NCI-H1417 treated with DMSO at 0.1 percent for 48 hours (cell line): Measurements from ENCODE around the gene ARHGEF7.

Experiments
- DNase-seq: peaks from one replicate; lab custom pipeline; 2025; lab: John Stamatoyannopoulos, UW

Gene ARHGEF7

GRCh38 chr13:111303559-111303958 lies 188.4 kb downstream of the ARHGEF7 start:
- no peak for DNase-seq

DNA sequence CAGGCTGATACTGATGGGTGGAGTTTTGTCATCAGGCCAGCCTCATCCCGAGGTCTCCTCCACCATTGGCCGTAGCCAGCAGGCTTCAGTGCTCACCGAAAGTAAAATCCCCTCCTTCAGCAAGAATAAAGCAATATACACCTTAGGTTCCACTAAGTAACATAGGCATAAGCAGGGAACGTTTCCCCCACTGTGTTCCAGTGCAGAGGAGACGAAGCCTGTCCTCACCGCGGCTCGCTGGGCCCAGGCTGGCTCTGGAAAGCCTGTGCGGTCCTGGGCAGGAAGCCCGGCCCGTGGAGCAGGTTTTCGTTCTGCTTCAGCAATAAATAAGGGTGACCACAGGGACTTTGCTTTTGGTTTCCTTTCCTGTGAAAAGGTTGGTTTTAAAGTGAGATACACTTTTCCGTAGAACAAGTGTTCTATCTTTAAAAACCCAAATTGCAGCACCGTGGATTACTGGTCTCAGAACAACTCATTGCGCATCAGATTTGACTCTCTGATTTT lies 189.0 kb downstream of the ARHGEF7 start:
- no peak for DNase-seq

- no peak for DNase-seq
Measured at GRCh38 chr13:111304603-111305289, 189.6 kb downstream of the ARHGEF7 start.

GRCh38 chr13:111312944-111313590 lies 198.0 kb downstream of the ARHGEF7 start:
- DNase-seq, result no peak

- DNase-seq, result no peak
Measured at GRCh38 chr13:111313911-111314425, 198.9 kb downstream of the ARHGEF7 start.

DNA sequence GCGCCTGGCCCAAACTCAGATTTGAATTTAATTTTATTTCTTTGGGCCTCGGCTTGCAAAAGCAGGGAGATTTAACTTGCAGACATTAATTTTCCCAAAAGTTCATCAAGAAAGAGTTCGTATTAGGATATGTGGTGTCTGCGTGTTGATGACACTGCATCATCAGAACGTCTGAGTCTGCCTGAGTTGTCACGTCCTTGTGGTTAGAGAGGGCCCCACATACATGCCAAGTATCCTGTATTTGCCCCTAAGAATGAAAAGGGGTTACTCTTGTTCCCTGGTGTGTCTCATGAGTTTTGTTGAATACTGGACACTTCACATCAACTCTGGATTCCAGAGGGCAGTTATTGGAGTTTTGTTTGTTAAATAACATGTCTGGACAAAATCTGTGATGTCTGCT lies 199.7 kb downstream of the ARHGEF7 start:
- no peak for DNase-seq

GRCh38 chr13:111315347-111315995 lies 200.4 kb downstream of the ARHGEF7 start:
- no peak for DNase-seq

GRCh38 chr13:111316161-111316730 lies 201.1 kb downstream of the ARHGEF7 start:
- no peak for DNase-seq

DNA sequence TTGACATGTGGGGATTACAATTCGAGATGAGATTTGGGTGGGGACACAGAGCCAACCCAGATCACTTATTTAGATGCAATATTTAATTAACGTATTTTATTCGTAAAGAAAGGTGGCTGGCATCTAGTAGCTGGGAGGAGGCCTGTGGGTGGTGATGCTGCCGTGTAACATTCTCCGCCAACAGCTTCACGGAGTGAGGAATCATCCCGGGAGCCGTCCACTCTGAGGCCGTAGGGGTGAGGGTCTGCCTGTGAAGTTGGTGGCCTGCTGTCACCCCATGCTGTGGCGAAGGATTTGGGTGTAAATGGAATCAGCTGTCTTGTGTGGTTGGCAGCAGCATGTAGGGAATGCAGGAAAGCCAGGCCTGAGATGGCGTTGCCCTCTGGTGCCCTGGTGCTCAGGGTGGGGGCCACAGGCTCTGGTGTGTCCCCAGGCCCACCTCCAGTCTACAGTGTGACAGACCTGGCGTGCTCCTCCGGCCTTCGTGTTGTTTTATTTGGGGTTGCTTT lies 202.0 kb downstream of the ARHGEF7 start:
- no peak for DNase-seq

DNA sequence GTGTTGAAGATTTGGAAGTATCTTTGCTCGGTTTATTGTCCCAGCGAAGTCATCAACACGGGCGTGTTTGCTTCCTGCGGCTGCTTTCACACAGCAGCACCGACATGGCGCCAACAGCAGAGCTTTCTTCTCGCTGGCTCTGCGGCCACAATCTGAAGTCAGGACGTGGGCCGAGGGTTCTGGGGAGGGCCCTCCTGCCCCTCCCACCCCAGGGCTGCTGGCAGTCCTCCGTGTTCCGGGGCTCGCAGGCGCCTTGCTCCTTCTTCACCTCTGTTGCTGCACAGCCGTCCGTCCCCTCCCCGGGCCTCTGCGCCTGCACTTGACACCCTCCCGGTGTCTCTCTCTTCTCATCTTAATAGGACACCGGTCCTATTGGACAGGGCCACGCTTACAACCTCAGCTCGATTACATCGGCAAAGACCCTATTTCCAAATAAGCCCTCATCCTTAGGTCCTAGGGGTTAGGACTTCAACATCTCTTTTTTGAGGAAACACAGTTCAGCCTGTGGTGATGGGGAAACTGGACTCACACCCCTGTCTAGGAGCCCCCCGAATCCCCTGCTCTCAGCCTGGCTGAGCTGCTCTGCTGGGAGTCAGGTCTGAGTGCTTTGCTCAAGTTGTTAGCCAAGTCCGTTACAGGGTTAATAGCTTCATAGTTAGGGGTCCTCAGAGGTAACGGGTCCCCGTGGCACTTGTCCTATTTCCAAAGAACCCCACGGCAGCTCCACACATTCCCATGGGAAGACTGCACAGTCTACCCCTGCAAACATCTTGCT lies 202.6 kb downstream of the ARHGEF7 start:
- no peak for DNase-seq

DNA sequence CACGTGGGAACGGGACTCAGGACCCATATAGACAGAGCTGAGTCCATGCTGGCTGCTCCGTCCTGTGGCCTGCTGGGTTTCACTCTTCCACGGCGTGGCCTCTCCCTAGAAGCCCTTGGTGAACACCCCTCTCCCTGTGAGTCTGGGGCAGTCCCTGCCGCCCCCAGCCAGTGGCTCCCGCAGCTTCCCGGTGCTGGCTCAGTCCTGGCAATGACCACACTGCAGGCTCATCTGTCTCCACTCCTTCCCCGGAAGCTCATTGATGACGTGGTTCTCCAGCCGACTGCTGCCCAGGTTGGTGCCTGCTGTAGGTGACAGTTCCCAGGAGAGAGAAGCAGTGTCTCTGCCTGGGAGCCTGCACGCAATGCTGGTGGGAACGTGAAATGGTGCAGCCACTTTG lies 203.3 kb downstream of the ARHGEF7 start:
- no peak for DNase-seq

- DNase-seq, result no peak
Measured at GRCh38 chr13:111319521-111319920, 204.4 kb downstream of the ARHGEF7 start.

GRCh38 chr13:111319998-111320911 lies 205.1 kb downstream of the ARHGEF7 start, which contains the start of gene TEX29:
Gene TEX29, plus strand, starts transcription at chr13:111320642. Its CDS starts 249 bp downstream, at chr13:111320891.
- DNase-seq, result no peak

DNA sequence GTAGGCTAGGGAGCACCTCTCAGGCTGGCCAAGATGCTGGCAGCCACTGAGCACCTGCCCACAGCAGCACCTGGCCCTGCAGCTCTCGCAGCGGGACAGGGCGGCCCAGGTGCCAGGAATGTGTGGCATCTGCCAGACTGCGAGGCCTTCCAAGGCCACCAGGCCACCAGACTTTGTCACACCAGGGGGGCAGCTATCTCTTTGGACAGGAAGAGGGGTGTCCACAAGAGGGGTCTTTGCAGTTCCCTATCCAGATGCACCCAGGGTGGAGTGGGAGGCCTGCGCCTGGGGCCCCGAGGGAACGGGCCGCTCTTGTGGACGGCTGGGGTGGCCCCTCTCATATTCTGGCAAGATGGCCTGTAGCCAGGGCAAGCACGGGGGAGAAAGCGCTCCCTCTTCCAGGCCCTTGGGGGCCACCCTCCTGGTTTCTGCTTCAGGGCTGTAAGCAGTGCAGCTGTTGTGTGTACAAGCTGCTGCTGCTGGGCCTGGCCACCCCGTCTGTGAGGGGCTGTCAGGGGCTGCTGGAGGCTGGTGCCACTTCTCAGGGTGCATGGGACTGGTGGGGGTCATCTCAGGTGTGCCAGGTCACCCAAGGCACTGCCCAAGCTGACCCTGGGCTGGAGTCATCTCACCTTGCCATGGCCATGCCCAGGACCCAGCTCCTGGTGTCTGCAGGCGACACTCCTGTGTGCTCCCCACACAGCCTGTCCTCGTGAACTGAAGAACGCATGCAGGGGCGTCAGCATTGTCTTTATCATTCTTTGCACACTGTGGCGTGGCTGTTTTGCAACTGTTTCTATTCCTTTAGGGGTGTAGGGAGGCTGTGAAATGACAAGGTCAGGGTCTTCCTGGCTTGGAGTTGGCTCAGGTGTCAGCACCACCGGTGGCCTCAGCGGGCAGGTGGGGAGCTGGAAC lies 207.1 kb downstream of the ARHGEF7 start:
- DNase-seq, result no peak

DNA sequence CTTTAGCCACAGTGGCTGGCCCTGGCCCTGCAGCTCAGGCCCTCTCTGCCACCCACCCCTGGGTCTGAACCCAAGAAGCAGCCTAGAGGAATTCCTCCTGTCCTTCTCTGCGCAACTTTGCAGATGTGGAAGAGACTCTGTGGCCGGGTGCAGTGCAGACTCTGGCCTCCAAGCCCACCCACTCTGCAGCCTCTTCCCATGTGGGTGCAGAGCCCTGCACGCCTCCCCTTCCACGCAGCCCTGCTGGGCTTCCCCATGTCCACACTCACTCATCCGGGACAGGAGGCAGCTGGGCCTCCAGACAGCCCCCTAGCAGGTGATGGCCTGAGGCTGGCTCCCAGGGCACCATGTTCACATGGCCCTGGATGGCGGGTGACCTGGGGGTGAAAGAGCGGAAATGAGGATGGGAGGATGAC lies 207.8 kb downstream of the ARHGEF7 start:
- DNase-seq, result no peak

- DNase-seq, result no peak
Measured at GRCh38 chr13:111323549-111323948, 208.4 kb downstream of the ARHGEF7 start.

DNA sequence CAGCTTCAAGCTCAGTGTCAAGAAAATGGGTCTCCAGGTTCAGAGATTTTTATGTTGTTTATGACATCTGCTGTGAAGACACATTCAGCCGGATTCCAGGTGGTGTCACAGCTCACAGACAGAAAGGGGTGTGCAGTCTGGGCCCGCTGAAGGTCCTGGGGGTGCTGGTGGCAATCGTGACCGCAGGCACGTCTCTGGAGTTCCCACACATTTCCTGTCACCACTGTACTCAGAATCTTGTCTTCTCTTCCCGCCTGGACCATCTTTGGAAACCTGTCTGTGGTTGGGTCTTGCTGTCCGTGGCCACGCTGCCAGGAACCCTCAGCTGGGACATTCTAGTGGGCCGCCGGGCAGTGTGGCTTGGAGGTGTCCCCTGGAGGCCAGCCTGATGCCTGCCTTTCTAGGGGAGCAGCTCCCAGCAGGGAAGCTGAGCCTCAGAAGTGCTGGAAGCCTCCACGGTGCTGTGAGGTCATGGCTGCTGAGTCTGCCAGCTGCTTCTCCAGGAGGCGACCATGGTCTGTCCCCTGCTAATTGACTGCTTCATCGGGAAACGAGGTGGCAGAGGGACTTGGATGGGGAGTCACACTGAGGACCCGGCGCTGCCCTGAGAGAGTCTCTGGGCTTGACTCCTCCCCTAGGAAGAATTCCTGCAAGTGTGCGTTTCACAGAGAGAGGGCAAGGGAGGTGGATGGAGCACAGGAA lies 209.0 kb downstream of the ARHGEF7 start:
- no peak for DNase-seq

DNA sequence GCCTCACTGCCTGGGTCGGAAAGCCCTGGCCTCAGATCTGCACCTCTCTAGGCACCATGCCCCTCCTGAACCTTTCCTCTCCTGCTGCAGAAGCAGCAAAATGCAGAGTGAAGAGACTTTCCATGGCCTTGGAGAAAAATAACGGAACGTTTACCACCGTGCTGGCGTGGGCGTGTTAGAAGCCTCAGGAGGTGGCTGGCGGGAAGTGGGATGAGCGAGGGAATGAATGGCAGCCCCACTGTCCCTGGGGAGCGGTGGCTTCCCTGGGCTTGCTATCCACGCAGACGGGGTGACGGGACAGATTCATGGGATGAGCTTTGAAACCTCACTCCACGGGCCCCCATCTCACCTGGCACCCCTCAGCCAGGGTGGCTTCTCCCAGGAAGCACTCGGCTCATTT lies 209.6 kb downstream of the ARHGEF7 start:
- DNase-seq, result no peak
